Hepatocyte (in vitro differentiated cells): Measurements from ENCODE around the gene TMEM35B. TPM values are rescaled to one million over a fixed set of nuclear protein-coding genes. Genes with fewer than 3 reads are reported as not detected.

Source experiments
- DNase-seq: peaks from one replicate; pipeline ENCODE4 v3.0.0-alpha.2; 2016; ENCODE audit warnings: low spot score
- H2AFZ ChIP-seq: fragments of 200-600 bp; sonication (generic); 2 replicates; pipeline ENCODE4 v1.6.0; 2016; ENCODE audit warnings: antibody characterized with exemption, mild to moderate bottlenecking
- H3K27ac ChIP-seq: fragments of 200-600 bp; sonication (generic); 2 replicates; pipeline ENCODE4 v1.5.1; 2016; ENCODE audit warnings: mild to moderate bottlenecking
- H3K27me3 ChIP-seq: fragments of 200-600 bp; sonication (generic); 2 replicates; pipeline ENCODE4 v1.6.1; 2016
- H3K36me3 ChIP-seq: fragments of 200-600 bp; sonication (generic); replicated peaks from 2 replicates; pipeline ENCODE4 v1.5.1; 2016; ENCODE audit warnings: low read depth; ENCODE audit not compliant: insufficient read depth
- H3K4me1 ChIP-seq: fragments of 200-600 bp; sonication (generic); 2 replicates; pipeline ENCODE4 v1.5.1; 2016; ENCODE audit warnings: mild to moderate bottlenecking, moderate library complexity; ENCODE audit not compliant: insufficient read depth
- H3K4me2 ChIP-seq: fragments of 200-600 bp; sonication (generic); 2 replicates; pipeline ENCODE4 v1.6.0; 2016
- H3K4me3 ChIP-seq: fragments of 200-600 bp; sonication (generic); 2 replicates; pipeline ENCODE4 v1.5.1; 2016; ENCODE audit warnings: mild to moderate bottlenecking
- H3K79me2 ChIP-seq: fragments of 200-600 bp; sonication (generic); 2 replicates; pipeline ENCODE4 v1.6.0; 2017; ENCODE audit warnings: mild to moderate bottlenecking
- H3K9me2 ChIP-seq: fragments of 200-600 bp; sonication (generic); replicated peaks from 2 replicates; pipeline ENCODE4 v1.6.0; 2017; ENCODE audit warnings: mild to moderate bottlenecking; ENCODE audit not compliant: insufficient read depth
- H3K9me3 ChIP-seq: fragments of 200-600 bp; sonication (generic); 2 replicates; pipeline ENCODE4 v1.5.1; 2016; ENCODE audit warnings: low read depth, mild to moderate bottlenecking
- H4K20me1 ChIP-seq: fragments of 200-600 bp; sonication (generic); 2 replicates; pipeline ENCODE4 v1.6.0; 2016; ENCODE audit warnings: mild to moderate bottlenecking; ENCODE audit not compliant: insufficient read depth, poor library complexity, severe bottlenecking
- CTCF ChIP-seq: fragments of 200-600 bp; sonication (generic); IDR thresholded peaks from 2 replicates; pipeline ENCODE4 v1.5.1; 2016; ENCODE audit warnings: antibody characterized with exemption, mild to moderate bottlenecking; ENCODE audit not compliant: poor library complexity
- EZH2 ChIP-seq: fragments of 200-600 bp; sonication (generic); IDR thresholded peaks from 2 replicates; pipeline ENCODE4 v1.6.1; 2016; ENCODE audit warnings: antibody characterized with exemption, mild to moderate bottlenecking, borderline replicate concordance
- EZH2phosphoT487 ChIP-seq: fragments of 200-600 bp; sonication (generic); IDR thresholded peaks from one replicate; pipeline ENCODE4 v1.6.1; 2018; ENCODE audit warnings: antibody characterized with exemption, mild to moderate bottlenecking, low read depth, moderate library complexity; ENCODE audit not compliant: unreplicated experiment, severe bottlenecking
- WGBS: methylation state at CpG from one replicate; pipeline ENCODE4 v1.1.6; 2016; ENCODE audit warnings: low lambda C conversion rate; ENCODE audit errors: missing lambda C conversion rate; 5-methylcytosine and 5-hydroxymethylcytosine counted together
- polyA plus RNA-seq: library from polyadenylated mRNA; unstranded; fragments of >200 nt; fragmentation: Nextera tagmentation; extraction: Ambion mirVana; gene quantifications from 2 replicates; pipeline ENCODE4 v1.2.1, GENCODE V29; 2016
- total RNA-seq: library from RNA; depleted of rRNA; stranded (reverse); fragments of >200 nt; gene quantifications from 2 replicates; pipeline ENCODE4 v1.2.3, GENCODE V29; 2014

TMEM35B gene
- total and polyA plus RNA-seq, 2 experiments from 2014 or later: 37.5 to 51.8 TPM

DNA sequence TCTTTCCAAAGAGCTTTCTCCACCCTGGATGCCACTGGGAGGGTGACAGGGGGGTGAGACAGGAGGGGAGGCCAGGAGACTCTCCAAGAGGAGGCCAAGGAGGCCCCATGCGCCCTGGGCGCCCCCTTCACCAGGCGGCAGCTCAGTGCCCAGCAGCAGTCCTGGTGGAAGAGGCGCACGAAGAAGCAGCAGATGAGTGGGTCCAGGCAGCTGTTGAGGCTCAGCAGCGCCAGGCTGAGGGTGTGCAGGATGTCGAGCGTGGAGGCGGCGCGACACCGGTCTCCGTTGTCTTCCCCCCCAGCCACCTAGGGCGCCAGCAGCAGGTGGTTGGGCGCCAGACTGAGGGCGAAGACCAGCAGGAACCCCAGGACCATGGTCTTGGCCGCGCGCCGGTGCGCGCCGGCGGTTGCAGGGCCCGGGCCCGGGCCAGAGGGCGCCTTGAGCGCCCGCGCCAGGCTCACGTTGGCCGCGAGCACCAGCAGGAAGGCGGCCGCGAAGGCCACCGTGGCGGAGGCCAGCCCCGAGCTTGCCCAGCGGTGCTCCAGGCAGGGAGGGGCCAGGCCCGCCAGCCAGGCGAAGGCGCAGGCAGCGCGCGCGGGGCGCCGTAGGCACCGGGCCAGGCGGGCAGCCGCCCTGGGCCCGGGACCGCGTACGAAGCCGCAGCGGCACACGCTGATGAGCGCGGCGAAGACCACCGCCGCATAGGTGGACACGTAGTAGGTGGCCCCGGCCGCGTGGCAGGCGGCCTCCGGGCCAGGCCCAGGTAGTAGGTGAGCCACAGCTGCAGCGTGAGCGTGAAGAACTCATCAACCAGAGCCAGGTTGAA, 8.6 kb downstream of the TMEM35B start:
- Histone ChIP-seq H3K27me3 (no peaks in the 10 kb centered on the region), H3K9me2 (no peaks in the 10 kb centered on the region), H3K4me3 (no peak overlapping the region), H2AFZ (no peak overlapping the region), H3K27ac (no peak overlapping the region), H3K4me1 (no peaks in the 10 kb centered on the region), H3K9me3 (no peaks in the 10 kb centered on the region), H4K20me1 (no peaks in the 10 kb centered on the region), H3K79me2 (peaks cover 4% of the 10 kb centered on the region), H3K4me2 (no peak overlapping the region), H3K36me3 (peaks cover 2% of the 10 kb centered on the region)
- WGBS: over 99% methylated on average over 70 of the region's 72 CpGs
- no peak for TF ChIP-seq EZH2
- TF ChIP-seq CTCF: no peak
- no peak for TF ChIP-seq EZH2phosphoT487
- DNase-seq: no peak

DNA sequence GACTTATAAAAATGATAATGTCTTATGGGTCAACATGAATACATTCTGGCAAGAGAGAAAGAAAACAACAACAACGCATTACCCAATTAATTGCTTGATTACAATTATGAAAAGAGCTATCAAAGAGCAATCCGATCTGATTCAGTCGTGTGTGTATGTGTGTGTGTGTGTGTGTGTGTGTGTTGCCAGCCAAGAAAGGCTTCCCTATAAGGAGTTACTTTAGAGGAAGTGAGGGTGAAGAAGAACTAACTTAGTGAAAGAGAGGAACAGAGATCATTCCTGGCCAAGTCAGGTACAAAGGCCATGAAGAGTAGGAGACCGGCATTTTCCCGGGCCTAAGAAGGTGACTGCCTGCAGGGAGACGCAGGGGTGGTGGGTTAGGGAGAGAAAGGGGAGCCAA, 9.4 kb downstream of the TMEM35B start:
- Histone ChIP-seq H3K4me3 (no peak overlapping the region), H3K9me2 (no peaks in the 10 kb centered on the region), H3K79me2 (no peaks in the 10 kb centered on the region), H4K20me1 (no peaks in the 10 kb centered on the region), H3K36me3 (no peaks in the 10 kb centered on the region), H3K4me2 (no peak overlapping the region), H3K27ac (no peak overlapping the region), H3K9me3 (no peaks in the 10 kb centered on the region), H3K4me1 (no peaks in the 10 kb centered on the region), H2AFZ (no peak overlapping the region), H3K27me3 (no peaks in the 10 kb centered on the region)
- TF ChIP-seq CTCF: no peak
- no peak for TF ChIP-seq EZH2phosphoT487
- no peak for TF ChIP-seq EZH2
- 90% methylated on average over 6 of the region's 6 CpGs for WGBS
- no peak for DNase-seq

- no peak overlapping the region for H2AFZ ChIP-seq
- H3K9me2 ChIP-seq: no peaks in the 10 kb centered on the region
- H4K20me1 ChIP-seq: no peaks in the 10 kb centered on the region
- no peaks in the 10 kb centered on the region for H3K4me1 ChIP-seq
- DNase-seq: no peak
- TF ChIP-seq EZH2phosphoT487: no peak
- TF ChIP-seq CTCF: no peak
- TF ChIP-seq EZH2: no peak
- no peak overlapping the region for H3K27ac ChIP-seq
- no peak overlapping the region for H3K4me2 ChIP-seq
- H3K79me2 ChIP-seq: no peaks in the 10 kb centered on the region
- no peaks in the 10 kb centered on the region for H3K27me3 ChIP-seq
- 77% methylated on average over 3 of the region's 3 CpGs for WGBS
- H3K4me3 ChIP-seq: no peak overlapping the region
- no peaks in the 10 kb centered on the region for H3K36me3 ChIP-seq
- H3K9me3 ChIP-seq: no peaks in the 10 kb centered on the region
Observed at GRCh38 chr1:34975338-34975737, 9.8 kb downstream of the TMEM35B start.
